Glomerular visceral epithelial cell (primary cell): ENCODE data around the gene EXOC4.
"Not testable (repeated sequence)": the region's sequence is repeated elsewhere in the genome, so short reads cannot be mapped to it uniquely, and the experiment has no call there.

Experiments used
- DNase-seq: peaks from one replicate; pipeline ENCODE4 v3.0.0-alpha.2; 2016; ENCODE audit errors: extremely low spot score

Gene EXOC4

GRCh38 chr7:134070673-134071072 lies 817.8 kb downstream of the EXOC4 start:
- no peak for DNase-seq

- no peak for DNase-seq
Observed at GRCh38 chr7:134071355-134072331, 818.8 kb downstream of the EXOC4 start.

GRCh38 chr7:134073276-134073675 lies 820.4 kb downstream of the EXOC4 start:
- DNase-seq, result no peak

- DNase-seq, result no peak
Observed at GRCh38 chr7:134075799-134076198, 822.9 kb downstream of the EXOC4 start.

GRCh38 chr7:134077560-134077959 lies 824.7 kb downstream of the EXOC4 start:
- not testable (repeated sequence) for DNase-seq

GRCh38 chr7:134078991-134079390 lies 826.1 kb downstream of the EXOC4 start:
- no peak for DNase-seq

GRCh38 chr7:134081695-134082094 lies 828.8 kb downstream of the EXOC4 start:
- DNase-seq, result no peak

GRCh38 chr7:134083766-134084487 lies 831.0 kb downstream of the EXOC4 start:
- no peak for DNase-seq

- DNase-seq, result no peak
Observed at GRCh38 chr7:134084488-134085144, 831.7 kb downstream of the EXOC4 start.

- no peak for DNase-seq
Observed at GRCh38 chr7:134085311-134085710, 832.4 kb downstream of the EXOC4 start.

GRCh38 chr7:134086998-134087735 lies 834.3 kb downstream of the EXOC4 start:
- no peak for DNase-seq

GRCh38 chr7:134088199-134088598 lies 835.3 kb downstream of the EXOC4 start:
- no peak for DNase-seq

GRCh38 chr7:134089446-134089845 lies 836.6 kb downstream of the EXOC4 start:
- DNase-seq, result no peak

GRCh38 chr7:134098072-134098471 lies 845.2 kb downstream of the EXOC4 start:
- DNase-seq, result no peak

GRCh38 chr7:134101716-134102115 lies 848.8 kb downstream of the EXOC4 start:
- no peak for DNase-seq

- no peak for DNase-seq
Observed at GRCh38 chr7:134104166-134104565, 851.3 kb downstream of the EXOC4 start.

GRCh38 chr7:134105841-134106240 lies 853.0 kb downstream of the EXOC4 start:
- DNase-seq, result no peak

- DNase-seq, result no peak
Observed at GRCh38 chr7:134108802-134109201, 855.9 kb downstream of the EXOC4 start.

- no peak for DNase-seq
Observed at GRCh38 chr7:134113655-134114054, 860.8 kb downstream of the EXOC4 start.

GRCh38 chr7:134114992-134115391 lies 862.1 kb downstream of the EXOC4 start:
- no peak for DNase-seq
